ENCODE data around the gene PRKCA. TPM values are rescaled to one million over a fixed set of nuclear protein-coding genes. Genes with fewer than 3 reads are reported as not detected.
A peak's percentile ranks its signal among the peaks of the same experiment; 100 is the strongest.

The PRKCA gene
- total RNA-seq, 1 donor from 2014 or later, result 80.1 TPM

DNA sequence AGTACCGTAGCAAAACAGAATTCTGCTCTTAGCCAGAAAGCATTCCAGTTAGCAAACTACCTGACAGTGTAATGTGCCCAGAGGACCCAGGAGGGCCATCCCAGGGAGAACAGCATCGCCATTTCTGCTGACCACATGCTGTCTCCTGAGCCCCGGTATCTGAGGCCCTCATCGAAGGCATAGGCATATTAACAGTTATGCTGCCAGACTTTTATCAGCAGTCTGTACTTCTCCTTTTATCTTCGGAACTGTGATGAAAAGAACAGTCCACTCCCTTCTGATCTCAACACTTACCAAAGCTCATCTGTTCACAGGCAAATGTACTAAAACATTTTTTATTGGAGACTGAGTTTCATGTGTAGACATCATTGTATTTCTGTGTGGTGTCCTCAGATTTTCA, 236.4 kb downstream of the PRKCA start:
- H3K27ac Mint-ChIP-seq (ENCODE audit: unreplicated experiment), result peak overlapping the region; percentile 98
- H3K4me1 Mint-ChIP-seq (ENCODE audit: unreplicated experiment), result peaks cover 78% of the 10 kb centered on the region
- no peak for DNase-seq (ENCODE audit: extremely low spot score, unreplicated experiment)
- H3K4me3 Mint-ChIP-seq (ENCODE audit: unreplicated experiment), result no peak overlapping the region
- no peaks in the 10 kb centered on the region for H3K27me3 Mint-ChIP-seq (ENCODE audit: unreplicated experiment)
- no peaks in the 10 kb centered on the region for H3K9me3 Mint-ChIP-seq (ENCODE audit: unreplicated experiment)
- no peaks in the 10 kb centered on the region for H3K36me3 Mint-ChIP-seq (ENCODE audit: unreplicated experiment)
- TF ChIP-seq, protein P1, sequence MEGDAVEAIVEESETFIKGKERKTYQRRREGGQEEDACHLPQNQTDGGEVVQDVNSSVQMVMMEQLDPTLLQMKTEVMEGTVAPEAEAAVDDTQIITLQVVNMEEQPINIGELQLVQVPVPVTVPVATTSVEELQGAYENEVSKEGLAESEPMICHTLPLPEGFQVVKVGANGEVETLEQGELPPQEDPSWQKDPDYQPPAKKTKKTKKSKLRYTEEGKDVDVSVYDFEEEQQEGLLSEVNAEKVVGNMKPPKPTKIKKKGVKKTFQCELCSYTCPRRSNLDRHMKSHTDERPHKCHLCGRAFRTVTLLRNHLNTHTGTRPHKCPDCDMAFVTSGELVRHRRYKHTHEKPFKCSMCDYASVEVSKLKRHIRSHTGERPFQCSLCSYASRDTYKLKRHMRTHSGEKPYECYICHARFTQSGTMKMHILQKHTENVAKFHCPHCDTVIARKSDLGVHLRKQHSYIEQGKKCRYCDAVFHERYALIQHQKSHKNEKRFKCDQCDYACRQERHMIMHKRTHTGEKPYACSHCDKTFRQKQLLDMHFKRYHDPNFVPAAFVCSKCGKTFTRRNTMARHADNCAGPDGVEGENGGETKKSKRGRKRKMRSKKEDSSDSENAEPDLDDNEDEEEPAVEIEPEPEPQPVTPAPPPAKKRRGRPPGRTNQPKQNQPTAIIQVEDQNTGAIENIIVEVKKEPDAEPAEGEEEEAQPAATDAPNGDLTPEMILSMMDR (IDR thresholded peaks at IDR 0.05), result no peak

DNA sequence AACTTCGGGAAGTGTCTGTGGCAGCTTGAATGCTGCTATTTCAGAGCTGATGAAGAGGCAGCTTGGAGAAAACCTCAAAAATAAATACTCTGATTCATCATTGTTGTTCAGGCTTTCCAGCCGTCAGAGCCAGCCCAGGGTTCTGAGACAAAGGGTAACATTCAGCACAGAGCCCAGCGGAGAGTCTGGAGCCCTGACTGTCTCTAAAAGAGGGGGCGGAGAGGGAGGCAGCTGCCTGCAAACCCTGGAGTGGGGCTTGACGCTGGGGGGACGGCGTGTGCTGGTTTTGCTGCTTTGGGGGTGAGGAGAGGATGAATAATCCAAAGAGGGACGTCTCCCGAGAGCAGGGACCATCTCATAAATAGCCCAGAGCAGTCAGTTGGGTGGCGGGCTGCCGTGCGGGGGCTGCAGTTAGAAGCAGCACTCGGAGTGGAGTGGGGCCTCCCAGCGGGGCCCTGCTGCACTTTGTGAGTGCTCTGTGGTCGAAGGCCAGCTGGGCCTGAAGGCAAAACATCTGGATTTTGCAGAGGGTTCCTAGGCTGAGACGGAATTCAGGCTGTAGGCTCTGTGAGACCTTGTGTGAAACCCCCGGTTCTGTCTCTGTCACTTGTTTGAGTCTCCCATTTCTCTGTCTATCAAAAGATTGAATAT, 237.8 kb downstream of the PRKCA start:
- Mint-ChIP-seq H3K27me3 (ENCODE audit: unreplicated experiment) (no peaks in the 10 kb centered on the region), H3K9me3 (ENCODE audit: unreplicated experiment) (no peaks in the 10 kb centered on the region), H3K36me3 (ENCODE audit: unreplicated experiment) (no peaks in the 10 kb centered on the region), H3K4me3 (ENCODE audit: unreplicated experiment) (peak overlapping the region; percentile 60), H3K27ac (ENCODE audit: unreplicated experiment) (peak overlapping the region; percentile 98), H3K4me1 (ENCODE audit: unreplicated experiment) (peaks cover 73% of the 10 kb centered on the region)
- DNase-seq (ENCODE audit: extremely low spot score, unreplicated experiment), result peak; percentile 85
- TF ChIP-seq, protein P1 (IDR thresholded peaks at IDR 0.05), result peak; percentile 9

DNA sequence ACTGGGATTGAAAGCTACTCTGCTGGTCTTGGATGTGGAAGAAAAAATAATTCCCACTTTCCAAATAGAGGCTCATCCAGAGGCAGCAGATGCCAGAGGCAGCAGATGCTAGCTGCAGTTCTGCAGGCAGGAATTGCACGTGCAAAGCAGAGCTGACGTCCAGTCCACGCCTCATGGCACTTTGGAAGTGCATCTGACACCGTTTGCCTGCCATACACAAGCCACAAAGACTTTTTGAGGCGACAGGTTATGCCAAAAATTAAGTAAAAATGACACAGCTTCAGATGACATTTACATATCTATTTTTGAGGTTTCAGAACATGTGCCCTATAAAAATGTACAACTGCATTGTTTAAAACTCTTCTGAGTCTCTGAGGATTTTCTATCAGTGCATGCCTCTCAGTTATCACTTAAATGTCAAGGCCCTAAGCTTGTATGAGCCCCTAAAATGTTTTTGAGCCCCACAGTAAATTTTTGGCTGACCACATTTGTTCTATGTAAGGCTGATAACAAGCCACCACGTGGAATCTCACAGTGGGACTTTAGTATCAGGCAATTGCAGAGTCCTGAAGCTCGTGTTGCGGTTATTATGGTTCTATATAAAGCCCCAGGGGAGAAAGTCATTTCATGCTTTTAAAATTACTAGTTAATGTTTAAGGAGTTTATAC, 239.2 kb downstream of the PRKCA start:
- TF ChIP-seq, protein P1 (IDR thresholded peaks at IDR 0.05), result no peak
- no peaks in the 10 kb centered on the region for H3K27me3 Mint-ChIP-seq (ENCODE audit: unreplicated experiment)
- peaks cover 6% of the 10 kb centered on the region for H3K36me3 Mint-ChIP-seq (ENCODE audit: unreplicated experiment)
- peaks cover 3% of the 10 kb centered on the region for H3K9me3 Mint-ChIP-seq (ENCODE audit: unreplicated experiment)
- H3K27ac Mint-ChIP-seq (ENCODE audit: unreplicated experiment), result peak overlapping the region; percentile 98
- no peak for DNase-seq (ENCODE audit: extremely low spot score, unreplicated experiment)
- peaks cover 72% of the 10 kb centered on the region for H3K4me1 Mint-ChIP-seq (ENCODE audit: unreplicated experiment)
- no peak overlapping the region for H3K4me3 Mint-ChIP-seq (ENCODE audit: unreplicated experiment)

DNA sequence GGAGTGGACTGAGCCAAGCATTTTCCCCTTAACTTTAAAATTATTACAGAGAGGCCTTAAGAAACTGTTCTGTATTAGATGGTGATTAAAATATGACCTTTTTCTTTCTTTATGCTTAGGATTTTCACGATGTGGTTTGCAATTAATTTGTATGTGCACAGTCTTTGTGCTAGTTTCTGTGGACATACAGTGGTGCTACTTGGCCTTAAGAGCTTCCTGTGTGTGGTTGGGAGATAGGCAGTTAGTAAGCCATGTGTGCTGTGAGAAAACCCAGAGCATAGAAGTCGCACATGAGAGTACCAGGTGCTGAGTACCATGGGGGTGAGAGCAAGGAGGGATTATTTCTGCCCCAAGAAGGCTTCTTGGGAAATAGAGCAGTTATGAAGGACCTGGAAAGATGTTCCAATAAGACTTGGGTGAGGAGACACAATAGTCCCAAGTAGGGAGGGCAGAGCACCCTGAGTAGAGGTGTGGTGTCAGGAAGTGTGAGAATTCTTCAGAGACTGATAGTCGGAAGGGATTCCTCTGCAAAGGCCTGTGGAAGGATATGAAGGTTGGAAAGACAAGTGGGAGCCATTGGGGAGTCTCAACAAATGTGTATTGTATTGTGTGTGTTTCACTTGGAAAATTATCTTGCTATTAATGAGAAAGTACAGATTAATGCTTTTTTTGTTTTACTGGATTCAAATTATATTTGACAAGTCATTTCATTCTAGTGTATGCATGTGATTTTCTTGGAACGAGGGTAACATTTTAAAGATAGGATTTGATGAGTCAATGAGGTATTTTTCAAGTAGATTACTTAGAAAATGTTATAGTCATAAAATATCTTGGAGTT, 239.9 kb downstream of the PRKCA start:
- Mint-ChIP-seq H3K9me3 (ENCODE audit: unreplicated experiment) (peaks cover 9% of the 10 kb centered on the region), H3K27ac (ENCODE audit: unreplicated experiment) (peak overlapping the region; percentile 98), H3K36me3 (ENCODE audit: unreplicated experiment) (peaks cover 12% of the 10 kb centered on the region), H3K4me1 (ENCODE audit: unreplicated experiment) (peaks cover 79% of the 10 kb centered on the region), H3K4me3 (ENCODE audit: unreplicated experiment) (peak overlapping the region; percentile 3), H3K27me3 (ENCODE audit: unreplicated experiment) (no peaks in the 10 kb centered on the region)
- no peak for DNase-seq (ENCODE audit: extremely low spot score, unreplicated experiment)
- TF ChIP-seq, protein P1 (IDR thresholded peaks at IDR 0.05), result no peak

All from osteocyte (in vitro differentiated cells).